GM19397 (cell line): ENCODE measurements around the gene AVEN.

Experiments
- ATAC-seq: cut with Tn5 transposase; IDR thresholded peaks from one replicate; pipeline ENCODE4 v1.9.1; 2021; ENCODE audit warnings: mild to moderate bottlenecking, moderate library complexity; ENCODE audit not compliant: unreplicated experiment

Gene AVEN

DNA sequence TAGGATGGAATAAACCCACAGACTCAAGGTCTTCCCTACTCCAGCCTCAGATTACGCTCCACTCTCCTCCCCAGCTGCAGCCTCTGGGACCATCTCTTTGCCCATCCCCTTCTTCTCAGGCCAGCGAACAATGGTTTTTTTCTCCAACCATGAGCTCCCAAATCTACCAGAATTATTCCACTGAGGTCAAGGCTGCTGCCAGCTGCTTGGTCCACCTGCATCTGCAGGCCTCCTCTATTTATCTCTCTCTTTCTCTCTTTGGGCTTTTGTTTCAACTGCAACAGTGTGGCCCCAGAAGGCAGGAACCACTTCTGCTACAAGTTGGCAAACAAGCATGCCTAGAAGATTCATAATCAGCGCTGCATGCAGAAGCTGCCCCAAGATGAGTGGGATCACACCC lies 51.6 kb downstream of the AVEN start:
- no peak for ATAC-seq

DNA sequence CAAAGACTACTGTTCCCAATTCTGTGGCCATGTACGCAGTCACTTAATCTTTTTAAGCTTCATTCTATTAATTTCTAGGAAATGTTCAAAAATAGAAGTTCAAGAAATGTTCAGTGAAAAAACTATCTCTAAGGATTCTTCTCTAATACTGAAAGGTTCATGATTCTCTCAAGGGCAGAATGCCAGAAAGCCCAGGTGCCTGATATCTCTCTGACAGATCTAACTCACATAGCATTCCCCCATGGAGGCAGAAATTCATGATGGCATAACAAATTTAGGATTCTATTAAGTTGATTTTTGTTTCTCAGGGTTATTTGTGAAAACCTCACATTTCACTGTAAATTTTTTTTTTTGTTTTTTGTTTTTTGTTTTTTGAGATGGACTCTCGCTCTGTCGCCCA lies 53.3 kb downstream of the AVEN start:
- no peak for ATAC-seq

DNA sequence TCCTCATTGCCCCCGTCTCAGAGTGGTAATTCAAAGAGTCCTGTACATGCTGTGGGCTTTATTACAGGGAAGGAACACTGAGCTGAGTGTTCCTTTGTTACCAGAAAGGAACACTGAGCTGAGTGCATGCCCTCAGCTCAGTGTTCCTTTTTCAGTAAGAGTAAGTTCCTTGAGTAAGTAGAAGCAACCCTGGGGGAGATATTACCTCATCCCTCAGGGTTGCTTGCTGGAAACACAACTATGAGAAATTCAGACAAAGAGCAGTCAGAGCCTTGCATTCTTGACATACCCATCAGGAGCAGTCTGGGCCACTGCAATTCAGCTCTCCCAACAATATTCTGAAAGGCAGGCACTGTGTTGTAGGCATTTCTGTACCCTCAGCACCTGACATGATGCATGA lies 53.7 kb downstream of the AVEN start:
- no peak for ATAC-seq

DNA sequence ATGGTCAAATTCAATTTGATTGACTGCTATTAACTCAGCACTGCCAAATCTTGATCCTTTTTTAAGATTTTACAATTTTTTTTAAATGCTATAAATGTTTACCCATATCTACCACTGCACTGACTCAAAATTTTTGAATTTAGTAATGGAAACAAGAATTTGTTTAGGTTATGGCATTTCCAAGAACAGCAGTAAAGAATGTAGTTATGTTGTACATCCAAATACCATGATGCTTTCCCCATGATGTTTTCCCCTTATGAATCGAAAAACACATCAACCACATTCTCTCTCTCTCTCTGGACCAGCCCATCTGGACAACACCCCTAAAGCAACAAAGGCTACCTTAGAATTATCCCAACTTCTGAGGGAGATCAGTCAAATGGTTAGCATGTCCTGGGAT lies 56.5 kb downstream of the AVEN start:
- ATAC-seq, result no peak

DNA sequence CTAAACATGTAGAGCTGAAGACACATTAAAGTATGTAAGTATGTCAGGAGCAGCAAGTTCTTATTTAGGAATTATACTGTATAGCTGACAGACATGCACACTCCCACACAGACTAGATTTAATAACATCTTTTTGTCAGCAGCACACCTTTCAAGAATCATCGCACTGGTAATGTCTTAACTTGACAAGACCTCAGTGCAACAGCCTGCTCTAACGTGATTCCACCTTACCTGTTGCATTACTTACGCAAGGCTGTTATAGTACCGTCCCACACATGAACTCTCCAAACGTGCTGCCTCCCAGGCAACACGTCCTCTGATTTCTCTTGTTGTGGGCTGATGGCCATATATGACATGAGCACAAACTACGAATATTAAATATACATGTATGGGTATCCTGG lies 58.8 kb downstream of the AVEN start:
- ATAC-seq, result no peak

DNA sequence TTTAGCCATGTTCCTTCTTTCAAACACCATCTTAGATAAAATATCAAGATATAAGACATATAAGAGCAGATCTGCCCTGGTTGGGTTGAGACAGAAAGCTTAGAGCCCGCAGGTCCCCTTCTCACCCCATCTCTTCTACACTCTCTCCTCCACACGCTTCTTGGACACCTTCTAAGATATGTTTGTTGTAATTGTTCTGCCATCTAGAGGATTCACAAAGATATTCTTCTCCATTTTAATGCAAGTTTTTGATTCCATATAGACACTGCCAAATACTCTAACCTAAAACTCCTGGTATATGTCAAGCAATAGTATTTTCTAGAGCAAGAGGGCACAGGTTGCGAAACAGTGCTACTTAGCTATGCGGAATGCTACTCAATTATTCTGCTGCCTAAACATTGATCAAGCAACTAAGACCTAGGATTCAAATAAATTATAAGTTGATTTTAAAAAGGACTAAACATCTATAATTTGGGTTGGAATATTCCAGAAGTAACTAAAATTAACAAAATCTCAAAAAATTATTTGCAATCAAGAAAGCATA lies 63.9 kb downstream of the AVEN start:
- ATAC-seq, result no peak

- ATAC-seq, result no peak
Measured at GRCh38 chr15:33971811-33972210, 67.2 kb downstream of the AVEN start.

DNA sequence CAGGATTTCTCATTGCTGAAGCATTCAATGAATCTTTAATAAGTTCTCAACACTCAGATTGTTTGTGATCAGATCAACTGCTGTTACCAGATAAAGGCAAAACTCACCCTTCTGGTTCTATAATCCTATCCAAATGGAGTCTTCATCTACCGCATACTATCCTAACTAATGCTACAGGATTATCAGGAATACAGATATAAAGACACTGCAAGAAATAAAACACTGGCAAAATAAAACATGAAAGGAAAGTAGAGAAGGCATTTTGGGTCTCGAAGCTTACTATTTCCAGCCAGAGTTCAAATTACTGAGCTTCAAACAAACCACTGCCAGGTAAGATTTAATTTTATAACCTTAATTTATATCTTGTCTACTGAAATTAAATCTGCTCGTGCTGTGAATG lies 70.2 kb downstream of the AVEN start:
- ATAC-seq, result no peak

DNA sequence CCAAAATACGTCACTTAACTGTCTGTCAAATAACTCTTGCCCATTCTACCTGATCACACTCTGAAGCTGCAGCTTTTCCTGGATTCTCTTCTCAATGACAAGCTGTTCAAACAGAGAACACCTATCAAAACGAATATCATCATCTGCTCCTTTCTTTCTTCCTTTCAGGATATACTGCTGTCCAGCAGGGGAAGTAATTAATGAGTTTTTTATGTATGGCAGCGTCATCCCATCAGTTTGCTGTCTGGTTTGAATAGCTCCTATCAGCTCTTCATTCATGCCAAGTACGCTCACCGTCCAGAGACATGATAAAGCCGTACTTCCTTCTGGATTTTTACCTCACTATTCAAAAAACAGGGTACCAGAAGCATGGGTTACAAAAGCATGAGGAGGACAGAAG lies 70.8 kb downstream of the AVEN start, which contains the start of gene CHRM5:
TSS of gene CHRM5 (plus strand) at position 274 of the 400 bp plus-strand sequence. CDS start 94,221 bp downstream, outside the sequence.
- no peak for ATAC-seq

- ATAC-seq, result no peak
Measured at GRCh38 chr15:33964665-33965040, 74.4 kb downstream of the AVEN start.

- ATAC-seq, result no peak
Measured at GRCh38 chr15:33963831-33964664, 75.0 kb downstream of the AVEN start.

- ATAC-seq, result no peak
Measured at GRCh38 chr15:33960549-33960935, 78.5 kb downstream of the AVEN start.

GRCh38 chr15:33959844-33960548 lies 79.0 kb downstream of the AVEN start:
- no peak for ATAC-seq

- ATAC-seq, result no peak
Measured at GRCh38 chr15:33956397-33956796, 82.6 kb downstream of the AVEN start.

GRCh38 chr15:33955945-33956344 lies 83.1 kb downstream of the AVEN start:
- ATAC-seq, result no peak

- ATAC-seq, result no peak
Measured at GRCh38 chr15:33946152-33946551, 92.9 kb downstream of the AVEN start.

DNA sequence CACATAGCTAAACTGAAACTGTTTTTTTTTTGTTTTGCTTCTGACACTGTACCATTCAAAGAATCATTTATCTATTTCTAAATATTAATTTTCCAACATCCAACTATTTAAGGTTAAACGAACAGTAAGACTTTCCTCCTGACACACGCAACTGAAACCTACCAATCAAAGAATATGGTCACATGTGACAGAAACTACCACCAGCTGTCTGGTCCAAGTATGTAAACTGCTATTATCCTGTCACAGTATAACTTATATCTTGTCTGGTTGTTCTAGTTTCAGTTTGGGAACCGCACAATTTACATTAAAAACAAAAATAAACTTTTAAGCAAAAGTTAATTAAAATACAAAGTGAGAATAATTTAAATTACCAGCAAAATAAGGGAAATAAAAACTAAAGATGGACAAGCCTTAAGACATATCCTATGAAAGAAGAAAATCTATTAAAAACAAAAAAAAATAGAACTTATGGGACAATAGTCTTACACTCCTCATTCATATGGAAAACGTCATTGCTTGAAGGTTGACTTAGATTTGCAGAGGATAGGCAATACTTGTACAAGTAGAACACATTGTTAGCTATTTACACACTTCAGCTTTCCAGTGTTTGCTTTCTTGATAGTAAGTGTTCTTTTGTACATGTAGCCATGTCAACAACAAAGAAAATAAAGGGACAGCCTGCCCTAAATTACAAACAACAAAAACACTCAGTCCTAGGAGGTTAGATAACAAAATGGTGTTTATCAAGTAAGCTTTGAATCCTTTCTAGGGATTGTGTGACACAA lies 97.5 kb downstream of the AVEN start:
- no peak for ATAC-seq

- no peak for ATAC-seq
Measured at GRCh38 chr15:33934921-33935320, 104.1 kb downstream of the AVEN start.

- ATAC-seq, result no peak
Measured at GRCh38 chr15:33934396-33934795, 104.6 kb downstream of the AVEN start.

- no peak for ATAC-seq
Measured at GRCh38 chr15:33932734-33933133, 106.3 kb downstream of the AVEN start.

- no peak for ATAC-seq
Measured at GRCh38 chr15:33926260-33926659, 112.7 kb downstream of the AVEN start.
